GM18519 (cell line): ENCODE results near the gene UTP20.

Experiments used
- ATAC-seq: cut with Tn5 transposase; IDR thresholded peaks from one replicate; pipeline ENCODE4 v1.9.1; 2021; ENCODE audit warnings: mild to moderate bottlenecking, moderate library complexity; ENCODE audit not compliant: unreplicated experiment, low FRiP score

Gene UTP20

GRCh38 chr12:101424620-101425019 lies 144.7 kb downstream of the UTP20 start:
- no peak for ATAC-seq

GRCh38 chr12:101430456-101430855 lies 150.6 kb downstream of the UTP20 start:
- no peak for ATAC-seq

- ATAC-seq: no peak
Measured at GRCh38 chr12:101436136-101436535, 156.2 kb downstream of the UTP20 start.
